Activated CD4-positive, alpha-beta T cell treated with anti-CD3 and anti-CD28 coated beads, Interleukin-2, amount 50 U/mL, for 1 hour (primary cell): ENCODE data around the gene DIS3L2.

ENCODE experiments used
- DNase-seq: peaks from one replicate; pipeline ENCODE4 v3.0.0-alpha.2; 2020

Gene DIS3L2

DNA sequence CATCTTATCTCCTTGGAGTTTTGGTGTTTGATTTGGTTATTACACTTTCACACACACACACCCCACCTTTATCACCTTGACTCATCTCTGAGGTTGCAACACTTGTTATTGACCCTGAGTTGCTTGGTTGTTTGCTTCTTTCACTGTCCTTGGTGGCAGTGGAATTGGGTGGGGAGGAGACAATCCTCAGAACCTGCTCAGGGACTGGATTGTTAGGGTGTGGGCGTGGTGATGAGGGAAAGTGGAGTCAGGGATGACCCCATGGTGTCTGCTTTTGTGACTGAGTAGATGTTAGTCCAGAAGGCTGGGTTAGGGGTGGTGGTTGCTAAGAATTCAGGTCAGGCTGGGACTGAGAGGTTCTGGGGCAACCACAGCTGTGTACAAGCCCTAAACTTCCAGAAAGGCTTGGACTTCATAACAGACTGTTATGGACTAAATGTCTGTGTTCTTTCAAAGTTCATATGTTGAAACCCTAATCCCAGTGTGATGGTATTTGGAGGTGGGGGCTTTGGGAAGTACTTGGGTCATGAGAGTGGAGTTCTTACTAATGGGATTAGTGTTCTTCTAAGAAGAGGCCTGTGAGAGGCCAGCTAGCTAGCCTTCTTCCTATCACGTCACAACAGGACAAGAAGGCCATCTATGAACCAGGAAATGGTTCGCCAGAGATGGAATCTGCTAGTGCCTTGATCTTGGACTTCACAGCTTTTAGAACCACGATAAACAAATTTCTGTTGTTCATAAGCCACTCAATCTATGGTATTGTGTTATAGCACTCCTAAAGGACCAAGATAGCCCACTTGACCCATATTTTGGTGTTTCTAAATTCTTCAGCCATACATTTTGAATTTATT is 3.4 kb upstream of the DIS3L2 start:
- DNase-seq = no peak

DNA sequence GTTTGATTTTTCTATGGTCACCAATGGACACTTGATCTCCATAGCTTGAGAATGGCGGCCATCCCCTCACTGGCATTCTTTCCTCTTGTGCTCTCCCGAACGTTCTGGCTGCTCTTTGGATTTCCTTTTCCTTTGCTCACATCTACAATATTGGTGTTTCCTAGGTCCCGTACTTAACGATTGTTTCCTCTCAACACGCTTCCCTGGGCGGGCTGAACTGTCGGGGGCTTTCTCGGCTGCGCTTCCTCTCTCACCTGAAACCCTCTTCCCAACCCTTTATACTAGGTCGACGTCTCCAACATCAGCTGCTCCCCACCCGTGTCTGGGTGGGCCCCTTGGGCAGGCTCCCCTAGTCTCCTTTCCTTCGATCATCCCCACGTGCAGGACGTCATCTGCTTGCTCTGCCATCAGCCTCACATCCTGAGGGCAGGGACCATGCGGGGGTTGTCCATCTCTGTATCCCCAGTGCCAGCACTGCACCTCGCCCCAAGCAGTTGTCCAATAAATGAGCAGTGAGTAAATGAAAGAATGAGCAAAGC is 634 bp upstream of the DIS3L2 start:
- no peak for DNase-seq

DNA sequence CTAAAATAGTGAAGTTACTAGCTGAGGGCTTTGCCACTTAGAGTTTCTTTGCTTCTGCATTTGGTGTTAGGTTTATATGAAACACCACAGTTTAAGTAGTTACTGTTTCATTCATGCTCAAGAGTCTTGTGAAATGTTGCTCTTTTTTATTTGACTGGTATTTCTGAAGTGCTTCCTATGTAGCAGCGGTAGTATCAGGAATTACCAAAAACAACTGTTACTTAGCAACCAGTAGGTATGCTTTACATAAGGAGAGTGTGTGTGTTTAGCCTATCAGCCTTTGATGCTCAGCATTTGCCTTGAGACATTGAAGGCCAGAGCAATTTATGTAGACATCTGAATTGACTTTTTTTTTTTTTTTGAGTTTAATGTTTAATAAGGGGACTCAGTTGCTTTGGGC is 3.6 kb downstream of the DIS3L2 start:
- no peak for DNase-seq

DNA sequence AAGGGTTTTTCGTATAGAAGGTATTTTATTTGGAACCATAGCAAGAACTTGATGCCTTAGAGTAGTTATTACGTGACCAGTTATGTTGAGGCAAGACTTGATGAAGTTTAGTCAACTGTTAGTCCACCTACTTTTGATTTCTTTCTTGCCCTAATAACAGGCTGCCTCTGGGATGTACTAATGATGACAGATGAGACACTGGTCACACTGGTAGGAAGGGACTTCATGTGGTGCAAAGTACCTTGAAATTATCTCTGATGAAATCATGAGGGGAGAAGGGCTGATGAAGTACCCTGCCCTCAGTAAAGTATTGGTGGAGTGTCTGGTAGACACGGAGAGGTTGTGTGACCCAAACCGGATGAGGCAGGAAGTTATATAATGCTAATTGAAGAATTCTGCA is 5.4 kb downstream of the DIS3L2 start:
- DNase-seq = no peak

DNA sequence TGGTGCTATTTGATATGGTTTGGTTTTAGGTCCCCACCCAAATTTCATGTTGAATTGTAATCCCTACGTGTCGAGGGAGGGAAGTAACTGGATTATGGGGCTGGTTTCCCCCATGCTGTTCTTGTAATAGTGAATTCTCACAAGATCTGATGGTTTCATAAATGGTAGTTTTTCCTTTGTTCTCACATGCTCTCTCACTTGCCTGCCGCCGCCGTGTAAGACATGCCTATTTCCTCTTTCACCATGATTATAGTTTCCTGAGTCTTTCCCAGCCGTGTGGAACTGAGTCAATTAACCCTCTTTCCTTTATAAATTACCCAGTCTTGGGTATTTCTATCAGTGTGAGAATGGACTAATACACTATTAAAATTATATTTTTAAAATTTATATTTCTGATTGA is 7.3 kb downstream of the DIS3L2 start:
- DNase-seq = no peak

DNA sequence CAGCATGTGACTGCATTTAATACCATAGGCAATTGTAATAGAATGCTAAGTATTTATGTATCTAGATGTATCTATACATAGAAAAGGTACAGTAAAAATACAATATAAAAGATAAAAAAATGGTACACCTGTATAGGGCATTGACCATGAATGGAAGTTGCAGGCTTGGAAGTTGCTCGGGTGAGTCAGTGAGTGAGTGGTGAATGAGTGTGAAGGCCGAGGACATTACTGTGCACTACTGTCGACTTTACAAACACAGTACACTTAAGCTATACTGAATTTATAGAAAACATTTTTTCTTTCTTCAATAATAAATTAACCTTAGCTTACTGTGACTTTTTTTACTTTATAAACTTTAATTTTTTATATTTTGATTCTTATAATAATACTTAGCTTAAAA is 8.9 kb downstream of the DIS3L2 start:
- DNase-seq = no peak

DNA sequence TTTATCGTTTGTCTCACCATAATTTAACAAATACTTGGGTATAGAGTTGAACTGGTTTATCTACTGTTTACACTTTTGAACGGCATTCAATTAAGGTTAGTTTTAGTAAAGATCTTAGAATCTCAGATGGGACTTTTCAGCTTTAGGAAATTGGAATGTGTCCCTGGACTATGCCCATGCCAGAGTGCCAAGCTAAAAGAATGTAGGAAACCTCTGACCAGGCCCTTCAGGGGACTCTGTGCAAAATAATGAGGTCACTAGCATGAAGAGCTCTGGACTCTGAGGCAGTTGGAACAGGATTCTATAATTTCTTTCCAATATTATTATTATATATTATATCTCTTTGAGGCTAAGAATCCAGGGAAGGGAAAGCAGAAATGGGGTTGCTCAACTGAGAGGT is 13.5 kb downstream of the DIS3L2 start:
- DNase-seq = no peak

DNA sequence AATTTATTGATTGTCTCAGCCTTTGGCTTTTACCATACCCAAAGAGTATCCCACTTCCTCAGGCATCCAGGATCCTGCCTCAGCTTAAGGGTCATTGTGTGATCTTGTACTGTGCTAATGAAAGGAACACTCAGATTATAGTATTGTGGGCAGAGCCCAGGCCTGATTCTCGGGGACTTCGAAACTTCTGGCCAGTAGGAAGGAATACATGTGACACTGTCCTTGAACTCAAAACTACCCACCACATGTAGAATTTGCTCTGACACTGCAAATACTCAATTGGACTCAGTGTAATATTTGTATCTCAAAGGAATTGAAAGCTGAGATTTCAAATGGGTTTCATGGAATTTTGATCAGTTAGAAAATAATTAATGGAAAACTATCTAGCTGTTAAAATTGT is 15.9 kb downstream of the DIS3L2 start:
- DNase-seq = no peak

DNA sequence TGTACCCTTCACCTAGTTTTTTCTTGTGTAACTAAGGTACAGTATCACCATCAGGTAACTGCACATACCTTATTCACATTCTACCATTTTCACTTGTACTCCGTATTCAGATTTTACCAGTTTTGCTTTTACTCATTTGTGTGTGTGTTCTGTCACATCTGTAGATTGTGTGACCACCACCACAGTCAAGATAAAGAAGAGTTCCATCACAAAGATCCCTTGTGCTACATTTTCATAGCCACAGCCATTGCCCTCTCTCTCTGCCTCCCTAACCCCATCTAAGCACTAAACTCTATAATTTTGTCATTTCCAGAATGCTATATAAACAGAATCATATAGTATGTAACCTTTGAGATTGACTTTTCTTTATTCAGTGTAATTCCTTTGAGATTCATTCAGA is 23.5 kb downstream of the DIS3L2 start:
- DNase-seq = no peak

DNA sequence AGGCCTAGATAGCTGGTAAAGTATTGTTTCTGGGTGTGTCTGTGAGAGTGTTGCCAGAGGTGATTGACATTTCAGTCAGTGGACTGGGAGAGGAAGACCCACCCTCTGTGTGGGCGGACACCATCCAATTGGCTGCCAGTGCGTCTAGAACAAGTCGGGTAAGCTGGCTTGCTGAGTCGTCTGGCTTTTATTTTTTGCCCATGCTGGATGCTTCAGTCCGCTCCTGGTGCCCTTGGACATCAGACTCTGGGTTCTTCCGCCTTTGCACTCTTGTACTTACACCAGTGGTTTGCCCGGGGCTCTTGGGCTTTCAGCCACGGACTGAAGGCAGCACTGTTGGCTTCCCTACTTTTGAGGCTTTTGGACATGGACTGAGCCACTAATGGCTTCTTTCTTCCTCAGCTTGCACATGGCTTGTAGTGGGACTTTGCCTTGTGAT is 24.3 kb downstream of the DIS3L2 start:
- DNase-seq = no peak

DNA sequence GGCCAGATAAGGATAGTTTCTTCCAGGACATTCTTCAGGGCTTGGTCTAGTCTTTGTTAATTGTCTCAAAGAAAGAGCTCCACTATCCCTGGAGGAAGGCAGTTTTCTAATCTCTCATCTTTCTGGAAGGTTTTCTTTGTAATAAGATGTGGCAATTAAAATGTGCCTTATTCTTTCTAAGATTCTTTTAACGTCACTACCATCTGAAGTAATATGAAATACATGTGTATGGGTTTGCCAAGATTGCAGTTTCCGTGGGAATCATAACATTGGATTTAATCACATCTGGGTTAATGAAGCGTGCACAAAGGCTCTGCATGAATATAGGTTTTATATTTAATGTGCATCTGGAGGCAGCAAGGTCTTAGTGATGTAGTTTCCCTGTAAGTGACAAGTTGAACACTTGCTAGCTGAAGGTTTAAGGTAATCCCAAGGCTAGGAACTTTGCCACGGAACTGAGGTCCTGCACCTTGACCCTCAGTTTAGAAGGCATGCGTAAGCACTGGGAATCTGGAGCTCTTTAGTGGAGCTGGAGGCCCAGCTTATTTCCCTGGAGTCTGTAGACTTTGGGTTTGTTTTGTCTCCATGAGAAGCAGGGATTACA is 25.7 kb downstream of the DIS3L2 start:
- no peak for DNase-seq

DNA sequence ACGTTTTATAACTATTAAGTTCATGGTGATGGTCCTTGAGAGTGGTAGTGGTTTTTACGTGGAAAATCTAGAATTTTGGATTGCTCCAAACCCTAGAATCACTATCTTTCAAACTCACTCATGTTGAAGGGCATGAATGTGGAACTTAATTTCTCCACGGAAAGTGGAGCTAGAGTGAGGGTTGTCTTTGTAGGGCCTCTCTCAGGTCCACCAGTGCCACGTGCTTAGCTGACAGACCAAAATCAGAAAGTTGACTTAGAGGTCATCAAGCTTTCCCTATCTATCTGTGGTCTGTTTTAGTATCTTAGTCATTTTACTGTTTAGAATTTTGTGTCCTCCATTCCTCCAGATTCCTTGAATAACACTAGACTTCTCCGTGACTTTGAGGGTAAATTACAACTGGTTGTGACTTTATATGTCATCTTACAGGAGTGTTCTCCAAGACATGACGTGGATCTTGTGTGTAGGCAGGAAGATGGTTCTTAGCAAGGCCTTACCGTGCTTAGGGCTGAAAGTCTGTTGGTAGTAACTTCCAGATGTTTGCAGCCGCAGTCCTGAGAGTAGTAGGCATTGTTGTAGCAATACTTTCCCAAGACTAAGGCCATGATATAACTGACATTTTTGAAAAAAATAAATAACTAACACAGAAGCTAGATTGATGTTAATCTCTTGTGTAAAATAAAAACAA is 26.8 kb downstream of the DIS3L2 start:
- DNase-seq = no peak

DNA sequence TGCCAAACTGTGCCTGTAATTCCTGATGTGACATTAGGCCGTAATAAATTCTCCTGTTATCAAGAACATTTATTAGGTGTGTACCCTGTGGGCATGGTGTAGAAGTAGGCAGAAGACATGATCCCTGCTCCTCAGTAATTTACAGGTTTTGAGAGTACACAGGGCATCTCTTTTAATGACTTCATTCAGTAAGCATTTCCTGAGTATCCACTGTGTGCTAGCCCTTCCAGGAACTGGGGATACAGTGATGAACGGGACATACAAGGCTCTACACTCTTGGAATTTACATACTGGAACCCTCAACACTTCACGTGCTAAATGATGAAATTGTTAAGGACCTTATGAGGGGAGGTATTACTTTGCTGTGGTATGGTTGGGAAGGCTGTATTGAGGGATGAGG is 30.2 kb downstream of the DIS3L2 start:
- no peak for DNase-seq

DNA sequence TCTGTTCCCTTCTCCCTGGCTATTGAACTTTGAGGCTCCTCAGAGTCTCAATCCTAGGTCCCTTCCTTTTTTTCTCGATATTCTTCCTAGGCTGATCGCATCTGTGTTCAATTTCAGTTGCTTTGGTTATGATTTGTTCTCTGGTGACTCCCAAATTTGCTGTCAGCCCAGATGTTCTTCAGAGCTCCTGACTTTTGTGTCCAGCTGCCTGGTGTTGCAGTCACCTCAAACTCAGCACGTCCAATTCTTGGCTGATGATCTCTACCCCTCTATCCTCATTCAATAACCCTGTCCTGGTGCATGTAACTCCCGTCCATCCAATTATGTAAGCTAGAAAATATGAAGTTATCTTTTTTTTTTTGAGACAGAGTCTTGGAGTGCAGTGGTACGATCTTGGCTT is 31.4 kb downstream of the DIS3L2 start:
- no peak for DNase-seq

DNA sequence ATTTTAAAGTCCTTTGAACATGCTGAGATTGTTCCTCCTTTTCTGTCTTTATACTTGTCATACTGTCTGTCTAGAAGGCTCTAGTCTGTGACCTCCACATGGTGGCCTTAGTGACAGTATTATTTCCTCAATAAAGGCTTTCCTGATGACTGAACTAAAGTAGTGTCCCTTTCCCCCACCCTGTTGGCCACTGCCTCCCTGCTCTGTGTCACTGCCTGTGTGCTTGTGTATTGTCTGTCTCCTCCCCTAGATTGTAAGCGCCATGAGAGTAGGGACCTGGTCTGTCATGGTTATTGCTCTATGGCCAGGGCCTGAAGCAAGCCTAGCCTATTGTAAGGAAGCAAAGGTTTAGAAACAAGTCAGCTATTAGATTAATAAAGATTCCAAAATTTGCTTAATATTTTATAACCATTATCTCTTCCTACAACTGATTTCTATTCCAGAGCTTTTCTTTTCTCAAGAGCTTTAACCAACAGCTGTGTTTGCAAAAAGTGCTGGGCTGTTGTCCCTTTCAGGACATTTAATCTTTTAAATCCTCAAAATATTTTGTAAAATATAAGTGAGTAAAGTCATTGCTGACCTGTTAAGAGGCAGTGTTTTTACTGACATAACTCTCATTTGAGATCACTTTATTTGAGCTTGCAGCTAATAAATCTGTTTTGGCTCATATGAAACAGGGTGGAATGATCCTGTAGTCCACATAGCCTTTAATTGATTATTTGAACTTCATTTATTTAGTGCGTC is 35.5 kb downstream of the DIS3L2 start:
- no peak for DNase-seq

DNA sequence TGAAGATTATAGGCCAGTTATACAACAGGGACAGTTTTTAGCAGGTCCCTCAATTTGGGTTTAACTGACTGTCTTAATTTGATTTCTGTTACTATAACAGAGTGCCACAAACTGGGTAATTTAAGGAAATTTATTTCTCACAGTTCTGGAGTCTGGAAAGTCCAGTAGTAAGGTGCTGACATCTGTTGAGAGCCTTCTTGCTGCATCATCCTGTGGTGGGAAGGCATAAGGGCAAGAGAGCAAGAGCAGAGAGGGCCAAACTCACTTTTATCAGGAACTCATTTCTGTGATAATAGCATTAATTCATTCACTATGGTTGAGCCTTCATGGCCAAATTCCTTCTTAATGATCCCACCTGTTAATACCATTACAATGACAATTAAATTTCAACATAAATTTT is 36.5 kb downstream of the DIS3L2 start:
- DNase-seq = no peak

DNA sequence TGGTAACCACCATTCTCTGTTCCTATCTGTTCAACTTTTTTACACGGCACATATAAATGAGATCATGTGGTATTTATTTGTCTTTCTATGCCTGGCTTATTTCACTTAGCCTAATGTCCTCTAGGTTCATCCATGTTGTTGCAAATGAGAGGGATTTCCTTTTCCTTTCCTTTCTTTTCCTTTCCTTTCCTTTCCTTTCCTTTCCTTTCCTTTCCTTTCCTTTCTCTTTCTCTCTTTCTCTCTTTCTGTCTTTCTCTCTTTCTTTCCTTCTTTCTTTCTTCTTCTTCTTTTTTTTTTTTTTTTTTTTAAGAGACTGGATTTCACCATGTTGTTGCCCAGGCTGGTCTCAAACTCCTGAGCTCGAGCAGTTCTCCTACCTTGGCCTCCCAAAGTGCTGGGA is 38.9 kb downstream of the DIS3L2 start:
- no peak for DNase-seq

DNA sequence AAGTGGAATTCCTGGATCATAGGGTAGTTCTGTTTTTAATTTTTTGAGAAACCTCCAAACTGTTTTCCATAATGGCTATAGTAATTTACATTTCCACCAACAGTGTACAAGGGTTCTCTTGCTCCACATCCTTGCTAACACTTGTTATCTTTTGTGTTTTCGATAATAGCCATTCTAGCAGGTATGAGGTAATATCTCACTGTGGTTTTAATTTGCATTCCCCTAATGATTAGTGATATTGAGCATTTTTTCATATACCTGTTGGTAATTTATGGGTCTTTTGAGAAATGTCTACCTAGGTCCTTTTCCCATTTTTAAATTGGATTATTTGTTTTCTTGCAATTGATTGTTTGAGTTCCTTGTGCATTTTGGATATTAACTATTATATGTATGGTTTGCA is 39.6 kb downstream of the DIS3L2 start:
- no peak for DNase-seq

DNA sequence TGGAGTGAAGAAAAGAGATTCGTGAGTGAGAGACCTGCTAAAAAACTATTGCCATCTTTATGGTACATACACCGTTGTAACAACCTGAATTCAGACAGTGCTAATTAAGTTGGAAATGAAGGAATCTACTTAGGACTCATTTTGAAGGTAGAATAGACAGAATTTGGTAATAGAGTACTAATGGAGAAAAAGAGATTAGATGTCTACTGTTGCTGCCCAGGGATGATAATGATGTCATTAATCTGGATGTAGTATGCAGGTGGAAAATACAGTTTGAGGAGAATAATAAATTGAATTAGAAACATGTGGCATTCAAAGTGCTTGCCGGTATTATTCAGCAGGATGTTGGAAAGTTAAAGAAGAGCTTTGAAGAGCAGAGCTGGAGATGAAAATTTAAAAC is 44.7 kb downstream of the DIS3L2 start:
- no peak for DNase-seq

DNA sequence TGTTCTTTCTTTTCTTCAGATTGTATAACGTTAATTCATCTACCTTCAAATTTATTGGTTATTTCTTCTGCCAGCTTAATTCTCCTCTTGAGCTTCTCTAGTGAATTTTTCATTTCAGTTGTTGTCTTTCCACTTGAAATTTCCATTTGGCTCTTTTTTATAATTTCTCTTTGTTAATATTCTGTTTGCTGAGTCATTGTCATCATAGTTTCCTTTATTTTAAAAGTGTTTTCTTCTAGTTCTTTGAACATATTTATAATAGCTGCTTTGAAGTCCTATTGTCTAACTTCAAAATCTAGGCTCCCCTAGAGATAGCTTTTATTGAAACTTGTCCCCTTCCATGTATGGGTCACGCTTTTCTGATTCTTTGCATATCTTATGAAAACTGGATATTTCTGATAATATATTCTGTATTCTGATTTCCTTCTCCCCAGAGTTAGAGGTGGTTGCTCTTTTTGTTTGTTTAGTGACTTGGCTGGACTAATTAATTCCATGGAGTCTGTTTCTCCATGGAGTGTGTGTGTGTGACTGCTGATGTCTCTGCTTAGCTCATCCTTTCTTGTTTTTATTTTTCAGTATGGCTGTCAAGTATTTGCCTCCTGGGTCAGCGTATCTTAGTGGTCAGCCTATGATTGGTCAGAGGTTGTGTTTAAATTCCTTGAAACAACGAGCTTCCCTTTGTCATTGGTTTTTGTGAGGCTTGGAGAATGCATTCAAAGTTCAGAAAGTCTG is 47.6 kb downstream of the DIS3L2 start:
- DNase-seq = no peak

DNA sequence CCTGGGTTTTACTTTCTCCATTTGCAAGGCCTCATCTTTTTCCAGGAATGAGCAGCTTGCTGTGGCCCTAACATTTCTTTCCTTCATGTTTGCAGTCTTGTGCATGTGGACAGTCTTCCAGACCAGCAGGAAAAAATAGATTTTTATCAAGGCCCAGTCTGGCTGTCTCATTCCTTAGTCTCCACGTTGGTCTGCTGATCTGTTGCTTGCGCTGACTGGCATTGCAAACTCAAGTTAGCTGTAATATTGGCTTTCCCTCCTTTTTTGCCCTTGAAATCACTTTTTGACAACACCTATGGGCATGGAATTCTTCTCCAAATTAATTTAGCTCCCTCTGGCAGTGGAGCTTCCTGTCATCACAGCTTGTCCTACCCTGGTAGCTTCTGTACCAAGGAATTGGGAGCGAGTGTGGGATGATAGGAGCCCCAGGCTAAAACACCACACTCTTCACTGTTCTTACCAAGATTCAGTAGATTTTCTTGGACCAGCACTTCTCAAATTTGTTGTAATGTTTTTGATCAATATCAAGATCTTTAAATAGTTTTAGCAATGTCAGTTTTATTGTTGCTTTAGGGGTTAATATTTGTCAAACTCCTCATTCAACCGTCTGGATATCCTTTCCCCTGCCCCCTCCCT is 48.2 kb downstream of the DIS3L2 start:
- no peak for DNase-seq
